ENCODE measurements around the gene BBX. TPM values are rescaled to one million over a fixed set of nuclear protein-coding genes. Genes with fewer than 3 reads are reported as not detected.

Gene BBX
- total RNA-seq, 1 donor from 2014 or later, result 54.1 TPM

DNA sequence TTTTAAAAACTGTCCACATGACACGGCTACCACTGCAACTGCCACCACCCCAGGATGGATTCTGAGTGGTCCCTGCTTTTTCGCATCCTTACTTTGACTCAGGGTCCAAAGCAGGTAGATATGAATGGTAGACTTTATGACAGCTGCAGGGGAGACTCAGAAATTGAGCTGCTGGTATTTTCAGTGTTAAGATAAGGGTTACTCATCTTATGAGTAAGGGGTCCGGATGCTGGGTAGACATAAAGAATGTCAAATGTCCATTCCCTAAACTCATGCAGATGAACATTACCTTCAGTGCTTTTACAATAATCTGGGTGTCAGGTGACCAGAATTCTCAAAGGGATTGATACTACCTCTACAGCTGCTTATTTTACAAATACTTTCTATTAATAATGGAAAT is 25.9 kb upstream of the BBX start:
- no peak overlapping the region for H3K4me3 Mint-ChIP-seq (ENCODE audit: low read depth)
- peaks cover 2% of the 10 kb centered on the region for H3K4me1 Mint-ChIP-seq (ENCODE audit: low read depth)
- TF ChIP-seq, protein P1, sequence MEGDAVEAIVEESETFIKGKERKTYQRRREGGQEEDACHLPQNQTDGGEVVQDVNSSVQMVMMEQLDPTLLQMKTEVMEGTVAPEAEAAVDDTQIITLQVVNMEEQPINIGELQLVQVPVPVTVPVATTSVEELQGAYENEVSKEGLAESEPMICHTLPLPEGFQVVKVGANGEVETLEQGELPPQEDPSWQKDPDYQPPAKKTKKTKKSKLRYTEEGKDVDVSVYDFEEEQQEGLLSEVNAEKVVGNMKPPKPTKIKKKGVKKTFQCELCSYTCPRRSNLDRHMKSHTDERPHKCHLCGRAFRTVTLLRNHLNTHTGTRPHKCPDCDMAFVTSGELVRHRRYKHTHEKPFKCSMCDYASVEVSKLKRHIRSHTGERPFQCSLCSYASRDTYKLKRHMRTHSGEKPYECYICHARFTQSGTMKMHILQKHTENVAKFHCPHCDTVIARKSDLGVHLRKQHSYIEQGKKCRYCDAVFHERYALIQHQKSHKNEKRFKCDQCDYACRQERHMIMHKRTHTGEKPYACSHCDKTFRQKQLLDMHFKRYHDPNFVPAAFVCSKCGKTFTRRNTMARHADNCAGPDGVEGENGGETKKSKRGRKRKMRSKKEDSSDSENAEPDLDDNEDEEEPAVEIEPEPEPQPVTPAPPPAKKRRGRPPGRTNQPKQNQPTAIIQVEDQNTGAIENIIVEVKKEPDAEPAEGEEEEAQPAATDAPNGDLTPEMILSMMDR (IDR thresholded peaks at IDR 0.05; ENCODE audit: unreplicated experiment), result no peak
- H3K9me3 Mint-ChIP-seq (ENCODE audit: low read depth), result no peaks in the 10 kb centered on the region
- H3K27me3 Mint-ChIP-seq, result peaks cover 4% of the 10 kb centered on the region
- H3K27ac Mint-ChIP-seq, result no peak overlapping the region
- DNase-seq (ENCODE audit: low spot score, unreplicated experiment), result no peak
- peaks cover 1% of the 10 kb centered on the region for H3K36me3 Mint-ChIP-seq (ENCODE audit: insufficient read depth)

DNA sequence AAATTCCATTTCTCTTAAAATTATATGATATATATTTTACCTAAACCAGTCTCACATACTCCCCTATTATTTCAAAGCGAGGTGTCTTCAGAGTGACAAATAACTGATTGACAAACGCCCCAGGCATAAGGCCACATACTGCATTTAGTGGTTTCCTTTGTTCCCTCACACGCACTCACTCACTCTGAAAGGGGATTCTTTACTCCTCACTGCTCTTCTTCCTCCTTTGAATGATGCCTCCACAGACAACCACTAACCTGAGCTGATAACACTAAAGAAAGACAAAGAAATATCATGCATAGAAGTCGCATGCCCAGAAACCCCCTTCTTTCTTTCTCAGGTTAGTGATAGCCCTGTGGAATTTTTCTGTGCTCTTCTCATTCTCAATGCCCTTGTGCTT is 24.1 kb upstream of the BBX start:
- TF ChIP-seq, protein P1 (IDR thresholded peaks at IDR 0.05; ENCODE audit: unreplicated experiment), result no peak
- H3K4me1 Mint-ChIP-seq (ENCODE audit: low read depth), result peaks cover 2% of the 10 kb centered on the region
- H3K27me3 Mint-ChIP-seq, result peaks cover 2% of the 10 kb centered on the region
- no peaks in the 10 kb centered on the region for H3K9me3 Mint-ChIP-seq (ENCODE audit: low read depth)
- no peak overlapping the region for H3K4me3 Mint-ChIP-seq (ENCODE audit: low read depth)
- no peak overlapping the region for H3K27ac Mint-ChIP-seq
- no peak for DNase-seq (ENCODE audit: low spot score, unreplicated experiment)
- H3K36me3 Mint-ChIP-seq (ENCODE audit: insufficient read depth), result peaks cover 1% of the 10 kb centered on the region

DNA sequence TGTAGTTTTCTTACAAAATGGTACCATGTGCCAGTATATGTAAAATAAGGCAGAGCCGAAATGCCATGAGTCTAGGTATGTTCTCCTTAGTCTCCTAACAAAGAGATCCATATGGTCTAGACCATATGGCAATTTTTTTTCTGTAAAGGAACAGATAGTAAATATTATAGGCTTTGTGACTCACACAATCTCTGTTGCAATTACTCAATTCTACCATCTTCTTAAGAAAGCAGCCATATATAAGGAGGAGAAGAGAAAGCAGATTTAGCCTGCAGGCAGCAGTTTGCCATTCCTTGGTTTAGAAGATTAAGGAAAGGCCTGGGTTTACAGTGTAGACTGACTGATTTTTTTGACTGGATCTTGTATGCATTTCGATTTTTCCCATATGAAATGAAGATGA is 16.3 kb upstream of the BBX start:
- H3K27me3 Mint-ChIP-seq, result peaks cover 3% of the 10 kb centered on the region

DNA sequence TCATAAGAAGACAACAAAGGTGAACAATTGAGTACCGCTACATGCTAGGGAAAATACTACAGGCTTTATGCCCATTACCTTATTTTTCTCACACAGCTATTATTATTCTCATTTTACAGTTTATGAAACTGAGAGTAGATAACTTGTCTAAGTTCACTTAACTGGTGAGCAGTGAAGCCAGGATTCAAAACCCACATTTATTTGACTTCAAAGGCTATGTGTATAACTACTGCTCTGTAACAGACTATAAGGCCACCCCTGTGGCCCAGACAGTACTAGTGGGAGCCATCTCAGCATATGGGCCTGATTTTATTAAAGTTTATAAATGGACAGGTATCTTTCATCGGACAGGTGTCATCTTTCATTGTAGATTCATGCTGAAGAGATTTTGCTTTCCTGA is 14.4 kb upstream of the BBX start:
- Mint-ChIP-seq H3K36me3 (ENCODE audit: insufficient read depth) (no peaks in the 10 kb centered on the region), H3K4me3 (ENCODE audit: low read depth) (no peak overlapping the region), H3K27me3 (peaks cover 3% of the 10 kb centered on the region), H3K4me1 (ENCODE audit: low read depth) (no peaks in the 10 kb centered on the region), H3K9me3 (ENCODE audit: low read depth) (no peaks in the 10 kb centered on the region), H3K27ac (no peak overlapping the region)
- DNase-seq (ENCODE audit: low spot score, unreplicated experiment), result no peak
- TF ChIP-seq, protein P1 (IDR thresholded peaks at IDR 0.05; ENCODE audit: unreplicated experiment), result no peak

More for the DNA sequence above, 16.3 kb upstream of the BBX start:
- Mint-ChIP-seq H3K27ac (no peak overlapping the region), H3K36me3 (ENCODE audit: insufficient read depth) (no peaks in the 10 kb centered on the region), H3K4me1 (ENCODE audit: low read depth) (no peaks in the 10 kb centered on the region), H3K4me3 (ENCODE audit: low read depth) (no peak overlapping the region), H3K9me3 (ENCODE audit: low read depth) (no peaks in the 10 kb centered on the region)
- TF ChIP-seq, protein P1 (IDR thresholded peaks at IDR 0.05; ENCODE audit: unreplicated experiment), result no peak
- DNase-seq (ENCODE audit: low spot score, unreplicated experiment), result no peak

DNA sequence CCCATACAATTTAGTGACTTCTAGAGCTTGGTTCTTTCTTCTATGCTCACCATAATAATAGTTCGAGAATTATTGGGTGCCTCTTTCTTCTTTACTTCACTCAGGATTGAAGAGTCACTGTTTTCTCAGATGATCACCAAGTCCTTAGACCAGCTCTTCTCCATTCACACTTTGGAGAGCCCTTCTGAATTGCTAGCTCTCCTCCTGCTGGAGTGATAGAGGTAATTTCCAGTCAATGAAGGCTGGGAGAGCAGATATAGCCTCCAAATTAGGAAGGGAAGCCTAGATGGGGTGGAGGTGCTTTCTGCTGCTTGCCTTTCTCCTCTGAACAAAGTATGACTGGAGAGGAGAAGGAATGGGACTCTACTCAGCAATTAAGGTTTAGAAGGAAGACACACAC is 10.7 kb upstream of the BBX start:
- Mint-ChIP-seq H3K27me3 (peaks cover 10% of the 10 kb centered on the region), H3K9me3 (ENCODE audit: low read depth) (no peaks in the 10 kb centered on the region), H3K4me1 (ENCODE audit: low read depth) (no peaks in the 10 kb centered on the region), H3K4me3 (ENCODE audit: low read depth) (no peak overlapping the region), H3K27ac (no peak overlapping the region), H3K36me3 (ENCODE audit: insufficient read depth) (no peaks in the 10 kb centered on the region)
- no peak for DNase-seq (ENCODE audit: low spot score, unreplicated experiment)
- TF ChIP-seq, protein P1 (IDR thresholded peaks at IDR 0.05; ENCODE audit: unreplicated experiment), result no peak
